ENCODE results near the gene C22orf39. TPM values are rescaled to one million over a fixed set of nuclear protein-coding genes. Genes with fewer than 3 reads are reported as not detected.

The C22orf39 gene
- total RNA-seq, 4 donors from 2014 or later, result 26.6 to 50.7 (median 39.4) TPM

DNA sequence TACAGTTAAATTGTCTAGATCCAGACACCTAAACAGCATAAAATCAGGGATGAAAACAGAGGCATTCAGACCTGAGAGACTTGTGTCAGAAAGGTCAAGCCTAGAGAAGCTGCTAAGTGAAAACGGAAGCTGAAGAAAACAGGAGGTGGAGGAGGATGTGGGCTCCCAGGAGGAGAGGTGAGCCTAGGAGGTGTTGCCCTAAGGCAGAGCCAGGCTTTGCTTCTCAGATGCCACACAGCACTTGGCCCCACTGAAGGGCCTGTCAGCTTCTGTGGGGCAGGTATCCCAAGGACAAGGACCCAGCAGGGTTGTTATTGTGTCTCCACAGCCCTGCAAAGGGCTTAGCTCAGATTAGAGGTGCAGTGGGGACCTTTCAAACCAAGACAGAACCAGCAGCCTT lies 17.0 kb upstream of the C22orf39 start:
- no peak overlapping the region for H3K27ac ChIP-seq
- H3K4me1 ChIP-seq, result no peaks in the 10 kb centered on the region
- WGBS, 2 donors (ENCODE audit: low coverage in 1 of 2), result 82% methylated on average over 1 of the region's 1 CpG; no CpG with 5 or more reads in 1 of the 2 donors
- intact Hi-C loops (cut with DNase I; ENCODE audit: low total_unique reads) (no loop called here), in situ Hi-C loops (cut with MboI; ENCODE audit: low pct_ligation_motif_present in 1 of 4, low pct_unique_long_range_greater_than_20kb in 1 of 4, low sequenced_read_pairs in 3 of 4) (loop anchor here in 1 of 4 donors (10.0 kb wide), 1 partner anchor 60 kb away; no protein-coding TSS in a partner anchor)
- peaks cover 0 to 66% (median 23%) of the 10 kb centered on the region in 4 donors for H3K36me3 ChIP-seq
- H3K9me3 ChIP-seq, result no peaks in the 10 kb centered on the region
- TF ChIP-seq, protein P1, sequence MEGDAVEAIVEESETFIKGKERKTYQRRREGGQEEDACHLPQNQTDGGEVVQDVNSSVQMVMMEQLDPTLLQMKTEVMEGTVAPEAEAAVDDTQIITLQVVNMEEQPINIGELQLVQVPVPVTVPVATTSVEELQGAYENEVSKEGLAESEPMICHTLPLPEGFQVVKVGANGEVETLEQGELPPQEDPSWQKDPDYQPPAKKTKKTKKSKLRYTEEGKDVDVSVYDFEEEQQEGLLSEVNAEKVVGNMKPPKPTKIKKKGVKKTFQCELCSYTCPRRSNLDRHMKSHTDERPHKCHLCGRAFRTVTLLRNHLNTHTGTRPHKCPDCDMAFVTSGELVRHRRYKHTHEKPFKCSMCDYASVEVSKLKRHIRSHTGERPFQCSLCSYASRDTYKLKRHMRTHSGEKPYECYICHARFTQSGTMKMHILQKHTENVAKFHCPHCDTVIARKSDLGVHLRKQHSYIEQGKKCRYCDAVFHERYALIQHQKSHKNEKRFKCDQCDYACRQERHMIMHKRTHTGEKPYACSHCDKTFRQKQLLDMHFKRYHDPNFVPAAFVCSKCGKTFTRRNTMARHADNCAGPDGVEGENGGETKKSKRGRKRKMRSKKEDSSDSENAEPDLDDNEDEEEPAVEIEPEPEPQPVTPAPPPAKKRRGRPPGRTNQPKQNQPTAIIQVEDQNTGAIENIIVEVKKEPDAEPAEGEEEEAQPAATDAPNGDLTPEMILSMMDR (IDR thresholded peaks at IDR 0.05), result no peak
- no peak for TF ChIP-seq POLR2A (IDR thresholded peaks at IDR 0.05)
- H3K4me3 ChIP-seq, result no peak overlapping the region
- DNase-seq, result no peak
- no peaks in the 10 kb centered on the region for H3K27me3 ChIP-seq

DNA sequence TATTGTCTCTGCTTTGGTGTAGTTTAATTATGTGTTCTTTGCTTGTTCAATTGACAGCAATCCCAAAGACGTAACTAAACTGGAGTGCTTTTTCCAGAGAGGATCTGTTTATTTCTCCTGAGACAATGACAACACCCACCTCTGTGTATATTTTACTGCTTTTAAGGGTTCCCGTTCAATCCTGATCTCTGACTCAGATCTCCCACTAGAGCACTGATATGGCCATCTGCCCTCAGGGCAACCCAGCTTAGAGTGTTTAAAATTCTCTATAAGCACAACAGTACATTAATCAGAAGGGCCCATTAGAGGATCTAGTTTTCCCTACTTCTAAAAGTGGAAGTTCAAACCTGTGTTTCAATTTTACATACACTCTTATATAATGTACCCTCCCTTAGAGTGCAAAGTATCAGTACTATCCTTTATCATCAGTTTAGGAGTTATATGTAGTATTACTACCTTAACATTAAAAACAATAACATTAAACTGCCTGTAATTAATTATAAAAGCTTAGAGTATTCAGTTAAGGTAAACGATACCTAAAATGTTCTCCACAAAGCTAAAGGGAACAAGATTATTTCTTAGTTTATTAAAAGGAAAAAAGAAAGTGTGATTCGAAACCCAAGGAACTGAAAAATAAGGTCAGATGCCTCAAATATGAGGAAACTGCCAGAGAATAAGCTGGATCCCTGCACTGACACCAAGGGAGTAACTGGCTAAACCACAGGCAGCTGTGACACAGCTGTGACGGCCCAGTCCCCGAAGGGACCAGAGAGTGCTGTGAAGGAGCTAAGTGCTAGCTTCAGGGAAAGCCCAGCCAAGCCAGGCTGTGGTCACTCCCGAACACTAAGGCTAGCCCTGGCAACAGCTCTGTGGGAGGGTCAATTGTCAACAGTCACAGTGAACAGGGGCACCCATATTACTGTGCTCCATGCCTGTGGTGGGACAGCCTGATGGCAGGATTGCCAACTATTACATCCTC lies 16.3 kb upstream of the C22orf39 start:
- no peak for DNase-seq
- peaks cover 0 to 60% (median 20%) of the 10 kb centered on the region in 4 donors for H3K36me3 ChIP-seq
- intact Hi-C loops (cut with DNase I; ENCODE audit: low total_unique reads) (no loop called here), in situ Hi-C loops (cut with MboI; ENCODE audit: low pct_ligation_motif_present in 1 of 4, low pct_unique_long_range_greater_than_20kb in 1 of 4, low sequenced_read_pairs in 3 of 4) (loop anchor here in 1 of 4 donors (10.0 kb wide), 1 partner anchor 59 kb away; no protein-coding TSS in a partner anchor)
- 62 to 72% methylated on average over 3 to 7 of the region's 7 CpGs for WGBS, 2 donors (ENCODE audit: low coverage in 1 of 2)
- H3K4me3 ChIP-seq, result no peak overlapping the region
- H3K27me3 ChIP-seq, result no peaks in the 10 kb centered on the region
- H3K27ac ChIP-seq, result no peak overlapping the region
- no peak for TF ChIP-seq POLR2AphosphoS5 (IDR thresholded peaks at IDR 0.05)
- no peak for TF ChIP-seq POLR2A (IDR thresholded peaks at IDR 0.05)
- no peak for TF ChIP-seq EP300 (IDR thresholded peaks at IDR 0.05; ENCODE audit: low read depth)
- TF ChIP-seq, protein P1 (IDR thresholded peaks at IDR 0.05), result no peak
- no peaks in the 10 kb centered on the region for H3K9me3 ChIP-seq
- no peaks in the 10 kb centered on the region for H3K4me1 ChIP-seq

DNA sequence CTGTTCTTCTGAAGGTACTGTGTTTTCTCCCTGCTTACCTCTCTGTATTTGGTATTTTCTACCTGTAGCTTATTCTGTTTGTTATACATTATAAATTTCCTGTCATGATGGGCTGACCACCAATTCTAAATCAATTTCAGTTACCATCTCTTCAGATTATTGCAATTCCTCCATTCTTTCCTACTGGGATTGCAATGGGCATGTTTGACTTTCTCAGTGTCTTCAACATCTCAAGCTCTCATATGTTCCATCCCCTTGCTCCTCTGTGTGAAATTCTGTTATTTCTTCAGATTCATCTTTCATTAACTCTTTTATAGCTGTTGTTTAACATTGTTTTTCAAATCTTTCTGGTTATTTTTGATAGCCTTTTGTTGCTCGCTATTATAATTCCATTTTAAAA lies 15.5 kb upstream of the C22orf39 start:
- DNase-seq, result no peak
- in situ Hi-C loops (cut with MboI; ENCODE audit: low pct_ligation_motif_present in 1 of 4, low pct_unique_long_range_greater_than_20kb in 1 of 4, low sequenced_read_pairs in 3 of 4) (loop anchor here in 1 of 4 donors (10.0 kb wide), 1 partner anchor 58 kb away; no protein-coding TSS in a partner anchor), intact Hi-C loops (cut with DNase I; ENCODE audit: low total_unique reads) (no loop called here)
- Histone ChIP-seq H3K4me3 (no peak overlapping the region), H3K27ac (no peak overlapping the region), H3K4me1 (no peaks in the 10 kb centered on the region), H3K9me3 (no peaks in the 10 kb centered on the region), H3K27me3 (no peaks in the 10 kb centered on the region), H3K36me3 (peaks cover 0 to 57% (median 19%) of the 10 kb centered on the region in 4 donors)
- 95 to 100% methylated on average over 1 of the region's 1 CpG for WGBS, 2 donors (ENCODE audit: low coverage in 1 of 2)
- TF ChIP-seq POLR2AphosphoS5 (IDR thresholded peaks at IDR 0.05) (no peak), POLR2A (IDR thresholded peaks at IDR 0.05) (no peak), EP300 (IDR thresholded peaks at IDR 0.05; ENCODE audit: low read depth) (no peak)
- TF ChIP-seq, protein P1 (IDR thresholded peaks at IDR 0.05), result no peak

DNA sequence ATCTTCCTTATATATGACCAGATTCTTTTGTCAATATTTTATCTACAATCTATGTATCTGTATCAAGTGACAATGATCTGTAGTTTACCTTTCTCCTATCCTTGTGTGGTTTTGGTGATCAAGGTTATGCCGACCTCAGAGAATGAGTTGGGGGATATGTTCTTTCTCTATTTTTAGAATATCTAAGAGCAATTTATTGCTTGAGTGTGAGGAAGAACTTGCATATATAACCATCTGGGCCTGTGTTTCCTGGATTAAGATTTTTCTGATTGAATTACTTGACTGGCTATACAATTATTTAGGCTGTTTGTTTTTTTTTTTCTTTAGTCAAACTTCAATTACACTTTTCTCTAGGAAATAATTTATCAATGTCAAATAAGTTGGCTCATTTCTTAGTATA lies 14.0 kb upstream of the C22orf39 start:
- Histone ChIP-seq H3K36me3 (peaks cover 0 to 45% (median 15%) of the 10 kb centered on the region in 4 donors), H3K9me3 (no peaks in the 10 kb centered on the region), H3K4me3 (no peak overlapping the region), H3K27me3 (no peaks in the 10 kb centered on the region), H3K27ac (no peak overlapping the region), H3K4me1 (no peaks in the 10 kb centered on the region)
- TF ChIP-seq POLR2AphosphoS5 (IDR thresholded peaks at IDR 0.05) (no peak), POLR2A (IDR thresholded peaks at IDR 0.05) (no peak), EP300 (IDR thresholded peaks at IDR 0.05; ENCODE audit: low read depth) (no peak)
- TF ChIP-seq, protein P1 (IDR thresholded peaks at IDR 0.05), result no peak
- DNase-seq, result no peak
- in situ Hi-C loops (cut with MboI; ENCODE audit: low pct_ligation_motif_present in 1 of 4, low pct_unique_long_range_greater_than_20kb in 1 of 4, low sequenced_read_pairs in 3 of 4), result loop anchor here in 1 of 4 donors (10.0 kb wide), 1 partner anchor 57 kb away; no protein-coding TSS in a partner anchor
- 91 to 96% methylated on average over 1 of the region's 1 CpG for WGBS, 2 donors (ENCODE audit: low coverage in 1 of 2)
- intact Hi-C loops (cut with DNase I; ENCODE audit: low total_unique reads), result no loop called here
